Stimulated activated CD8-positive, alpha-beta memory T cell treated with anti-CD3 and anti-CD28 coated beads, Interleukin-12 subunit alpha, Interleukin-12 subunit beta, amount 100 ng/mL, for 1 hour (primary cell): ENCODE data around the gene FA2H.
"Not testable (repeated sequence)": the region's sequence is repeated elsewhere in the genome, so short reads cannot be mapped to it uniquely, and the experiment has no call there.

ENCODE experiments used
- DNase-seq: peaks from one replicate; pipeline ENCODE4 v3.0.0-alpha.2; 2020; ENCODE audit warnings: low read depth

Gene FA2H

DNA sequence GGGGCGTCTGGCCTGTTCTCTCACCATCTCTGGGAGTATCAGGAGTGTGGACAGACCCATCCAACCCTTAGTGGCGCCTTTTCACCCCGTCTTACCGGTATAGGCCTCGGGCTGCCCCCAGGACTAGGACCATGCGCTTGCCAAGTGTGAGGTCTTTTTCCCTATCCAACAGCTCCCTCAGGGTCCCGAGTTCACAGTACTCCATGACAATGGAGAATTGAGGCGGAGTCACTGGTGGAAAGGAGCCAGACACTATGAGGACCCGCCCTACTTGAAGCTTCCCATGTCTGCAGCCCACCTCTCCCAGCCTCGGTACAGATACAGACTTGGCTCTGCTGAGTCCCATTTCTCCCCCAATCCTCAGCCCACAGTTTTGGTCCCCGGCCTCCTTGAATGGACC lies 92.1 kb downstream of the FA2H start:
- DNase-seq: no peak

DNA sequence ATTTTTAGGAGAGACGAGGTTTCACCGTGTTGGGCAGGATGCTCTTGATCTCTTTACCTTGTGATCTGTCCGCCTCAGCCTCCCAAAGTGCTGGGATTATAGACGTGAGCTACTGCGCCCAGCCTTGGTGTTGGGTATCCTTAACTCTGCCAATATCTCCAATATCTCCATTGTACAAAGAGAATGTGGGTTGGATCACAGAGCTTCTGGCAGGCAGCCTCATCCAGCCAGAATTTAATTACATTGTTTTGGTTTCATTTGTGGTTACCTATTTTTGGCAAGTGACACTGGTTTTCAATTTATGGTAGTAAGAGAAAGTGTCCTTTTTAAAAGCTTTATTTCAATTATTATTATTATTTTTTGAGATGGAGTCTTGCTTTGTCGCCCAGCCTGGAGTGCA lies 93.9 kb downstream of the FA2H start:
- DNase-seq: no peak

DNA sequence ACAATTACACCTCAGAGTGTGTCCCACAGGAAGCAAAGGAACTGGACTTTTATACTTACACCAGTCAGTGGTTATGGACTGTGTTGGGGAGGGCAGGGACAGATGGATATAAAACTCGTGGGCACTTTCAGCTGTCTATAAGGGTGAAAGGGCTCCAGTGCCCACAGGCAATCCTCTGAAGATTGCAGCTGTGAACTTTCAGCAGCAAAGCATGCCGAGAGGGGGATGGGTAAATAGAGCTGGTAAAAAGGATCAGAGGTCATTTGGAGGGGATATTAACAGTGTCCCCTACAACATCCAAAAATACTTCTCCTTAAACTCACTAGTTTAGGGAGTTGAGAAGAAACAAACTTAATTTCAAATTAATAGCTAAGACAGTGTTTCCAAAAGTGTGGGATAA lies 94.6 kb downstream of the FA2H start:
- DNase-seq: no peak

DNA sequence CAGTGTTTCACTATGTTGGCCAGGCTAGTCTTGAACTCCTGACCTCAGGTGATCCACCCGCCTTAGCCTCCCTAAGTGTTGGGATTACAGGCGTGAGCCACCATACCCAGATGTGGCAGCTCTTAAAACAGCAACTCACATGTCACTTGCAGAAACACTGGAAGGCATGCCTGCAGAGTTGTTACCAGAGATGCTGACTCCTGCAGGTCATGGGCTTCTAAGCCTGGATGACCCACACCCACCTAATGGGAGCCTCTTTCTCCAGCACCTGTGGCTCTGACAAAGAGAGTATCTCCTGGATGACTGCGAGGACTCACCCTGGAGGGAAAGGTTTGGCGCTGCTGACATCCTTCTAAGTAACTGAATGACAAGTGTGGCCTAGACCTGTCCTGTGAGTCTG lies 96.8 kb downstream of the FA2H start:
- DNase-seq: no peak

DNA sequence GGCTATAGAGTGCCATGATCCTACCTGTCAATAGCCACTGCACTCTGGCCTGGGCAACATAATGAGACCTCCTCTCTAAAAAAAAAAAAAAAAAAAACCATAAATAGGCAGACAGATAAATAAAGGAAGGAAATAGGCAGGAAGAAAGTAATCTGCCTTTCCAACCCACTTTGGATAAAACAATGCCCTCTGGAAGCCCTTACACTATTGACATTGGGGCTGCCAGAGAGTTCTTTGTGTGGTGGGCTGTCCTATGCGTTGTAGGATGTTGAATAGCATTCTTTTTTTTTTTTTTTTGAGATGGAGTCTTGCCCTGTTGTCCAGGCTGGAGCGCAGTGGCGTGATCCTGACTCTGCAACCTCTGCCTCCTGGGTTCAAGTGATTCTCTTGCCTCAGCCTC lies 100.7 kb downstream of the FA2H start:
- DNase-seq: no peak

DNA sequence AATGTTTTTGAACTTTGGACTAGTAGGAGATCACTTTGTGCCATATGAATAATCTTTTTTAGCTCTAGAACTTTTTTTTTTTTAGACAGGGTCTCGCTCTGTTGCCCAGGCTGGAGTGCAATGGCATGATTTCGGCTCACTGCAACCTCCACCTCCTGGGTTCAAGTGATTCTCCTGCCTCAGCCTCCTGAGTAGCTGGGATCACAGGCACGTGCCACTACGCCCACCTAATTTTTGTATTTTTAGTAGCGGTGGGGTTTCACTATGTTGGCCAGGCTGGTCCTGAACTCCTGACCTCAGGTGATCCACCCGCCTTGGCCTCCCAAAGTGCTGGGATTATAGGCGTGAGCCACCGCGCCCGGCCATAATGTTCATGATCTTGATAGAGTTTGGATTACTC lies 105.7 kb downstream of the FA2H start:
- DNase-seq: not testable (repeated sequence)

DNA sequence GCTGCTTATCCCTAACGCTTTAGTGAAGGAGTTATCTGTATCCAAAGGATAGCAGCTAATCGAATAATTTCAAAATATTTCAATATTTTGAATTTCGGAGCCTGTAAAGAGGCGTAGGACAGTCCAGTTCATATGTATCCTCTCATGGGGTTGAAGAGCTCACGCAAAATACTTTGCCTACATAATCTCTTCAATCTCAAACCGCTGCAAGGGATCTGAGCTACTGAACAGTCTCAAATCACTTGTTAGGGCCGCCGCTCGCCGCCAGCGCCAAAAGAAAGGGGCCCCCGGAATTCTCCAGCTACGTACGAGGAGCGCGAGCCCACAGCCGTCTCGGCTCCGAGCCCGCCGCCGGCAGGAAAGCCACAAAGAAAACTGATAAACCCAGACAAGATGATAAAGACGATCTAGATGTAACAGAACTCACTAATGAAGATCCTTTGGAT lies 107.3 kb downstream of the FA2H start:
- DNase-seq: no peak

DNA sequence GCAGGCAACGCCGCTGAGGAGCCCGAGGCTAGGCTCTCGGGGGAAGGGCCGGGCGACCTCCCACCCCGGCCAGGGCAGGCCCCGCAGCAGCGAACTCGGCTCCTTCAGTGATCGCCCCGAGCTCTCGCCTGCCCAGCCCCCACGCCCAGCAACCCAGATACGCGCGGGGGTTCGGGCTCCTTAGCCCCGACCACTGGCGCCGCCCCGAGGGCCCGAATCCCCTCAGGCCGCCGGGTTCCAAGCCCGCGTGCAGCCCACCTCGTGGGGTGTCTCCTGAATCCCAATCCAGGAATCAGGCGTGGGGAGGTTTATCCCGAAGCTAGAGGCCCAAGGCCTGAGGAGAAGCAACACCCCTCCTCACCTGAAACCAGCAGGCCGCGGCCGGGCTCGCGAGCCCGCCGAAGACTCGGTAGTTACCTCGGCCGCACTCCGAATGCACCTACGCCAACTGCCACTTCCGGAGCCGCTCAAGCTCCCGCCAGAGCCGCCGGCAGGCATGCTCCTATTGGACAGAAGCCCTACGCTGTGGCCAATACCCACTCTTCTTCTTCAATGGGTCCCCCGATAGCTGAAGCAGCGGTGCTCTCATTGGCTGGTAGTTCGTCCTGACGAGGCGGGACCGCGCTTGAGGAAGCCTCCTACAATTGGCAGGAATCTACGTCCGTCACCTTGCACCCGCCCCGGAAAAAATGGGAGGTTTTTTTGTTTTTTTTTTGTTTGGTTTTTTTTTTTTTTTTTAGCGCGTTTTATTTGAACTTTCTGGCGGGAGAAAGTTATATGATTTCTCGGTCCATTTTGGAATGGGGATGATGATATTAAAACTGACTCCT lies 108.0 kb downstream of the FA2H start, which contains the start of gene RFWD3:
Gene RFWD3 (minus strand): TSS at position 453 of the 830 bp plus-strand sequence. CDS start 5,428 bp downstream, outside the sequence.
- peak; percentile 94 for DNase-seq

DNA sequence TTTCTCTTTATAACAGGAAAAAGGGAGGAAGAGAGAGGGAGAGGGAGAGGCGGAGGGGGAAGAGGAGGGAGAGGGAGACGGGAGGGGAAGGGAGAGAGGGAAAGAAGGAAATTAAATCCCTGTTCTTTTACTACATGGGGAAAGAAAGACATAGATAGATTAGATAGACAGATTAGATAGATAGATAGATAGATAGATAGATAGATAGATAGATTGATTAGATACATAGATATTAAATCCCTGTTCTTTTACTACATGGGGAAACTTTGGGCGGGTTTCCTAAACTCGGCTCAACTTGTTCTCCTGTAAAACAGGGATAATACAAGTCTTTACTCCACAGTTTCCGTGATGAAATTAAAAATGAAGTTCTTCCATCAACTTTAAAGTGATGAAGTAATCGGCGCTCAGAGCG lies 108.6 kb downstream of the FA2H start:
- DNase-seq: no peak
